Uterus (tissue), 2 donors: ENCODE results near the gene ZRANB2.

Experiments
- CTCF ChIP-seq, 4 experiments: fragments of 200-600 bp in 2 of 4; fragments of 450-650 bp in 2 of 4; sonication (generic) in 2 of 4; IDR thresholded peaks; one replicate each; pipeline ENCODE4 v1.5.1; 2016 to 2019; ENCODE audit warnings: antibody characterized with exemption in 4 of 4, mild to moderate bottlenecking in 2 of 4, moderate library complexity in 1 of 4
- POLR2A ChIP-seq, 2 donors: fragments of 450-650 bp; IDR thresholded peaks; one replicate each; pipeline ENCODE4 v1.6.1; 2016; ENCODE audit warnings: antibody characterized with exemption in 2 of 2, mild to moderate bottlenecking in 1 of 2, moderate library complexity in 1 of 2

GRCh38 chr1:71030026-71030425, 50.8 kb downstream of the ZRANB2 start:
- no peak for TF ChIP-seq CTCF (IDR thresholded peaks at IDR 0.05)
- TF ChIP-seq POLR2A (IDR thresholded peaks at IDR 0.05): no peak
